NCI-H748 (cell line): ENCODE results near the gene EFNA4.

Experiments used
- DNase-seq: peaks from one replicate; lab custom pipeline; 2025; ENCODE audit not compliant: unreplicated experiment; lab: John Stamatoyannopoulos, UW

EFNA4 gene

DNA sequence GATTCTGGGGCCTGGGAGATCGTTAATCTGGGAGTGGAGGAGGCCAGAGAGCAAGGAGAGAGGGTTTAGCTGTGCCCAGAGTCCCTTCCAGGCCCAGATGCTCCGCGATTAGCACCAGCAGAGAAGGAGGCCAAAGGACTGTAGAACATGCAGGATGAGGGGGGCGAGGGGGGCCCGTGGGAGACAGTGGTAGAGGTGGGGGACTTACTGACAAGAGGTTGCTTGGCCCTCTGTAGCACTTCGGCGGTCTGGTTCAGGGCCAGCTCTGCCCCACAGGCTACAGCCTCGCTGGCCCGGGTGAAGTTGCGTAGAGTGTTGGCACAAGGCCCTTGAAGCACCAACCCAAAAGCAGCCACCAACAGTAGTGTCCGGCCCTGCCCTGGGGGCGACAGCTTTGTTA is 30.7 kb upstream of the EFNA4 start:
- no peak for DNase-seq

DNA sequence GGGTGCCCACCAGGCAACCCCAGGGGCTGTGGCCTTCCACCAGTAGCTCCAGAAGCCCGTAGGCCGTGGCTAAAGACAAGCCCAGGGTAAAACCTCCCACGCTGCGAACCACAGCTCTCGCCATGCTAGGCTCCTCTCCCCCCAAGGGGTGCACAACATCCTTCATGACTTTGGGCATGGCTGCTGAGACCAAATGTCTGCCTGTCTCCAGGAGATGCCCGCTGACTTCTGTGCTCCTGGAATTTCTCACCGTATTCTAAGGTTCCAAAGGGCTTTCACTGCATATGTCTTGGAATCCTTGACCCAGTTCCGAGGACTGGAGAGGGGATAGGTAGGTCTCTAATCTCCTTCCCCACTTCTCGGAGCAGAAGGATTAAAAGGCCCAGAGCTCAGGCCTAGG is 30.0 kb upstream of the EFNA4 start, which contains the start of the genes DCST1 and DCST2:
DCST1 (plus strand) TSS at position 301 of the 400 bp plus-strand sequence. CDS start 213 bp downstream, outside the sequence.
DCST2 (minus strand) TSS at position 258 of the 400 bp plus-strand sequence; CDS start at position 178, 80 bp downstream.
- no peak for DNase-seq

DNA sequence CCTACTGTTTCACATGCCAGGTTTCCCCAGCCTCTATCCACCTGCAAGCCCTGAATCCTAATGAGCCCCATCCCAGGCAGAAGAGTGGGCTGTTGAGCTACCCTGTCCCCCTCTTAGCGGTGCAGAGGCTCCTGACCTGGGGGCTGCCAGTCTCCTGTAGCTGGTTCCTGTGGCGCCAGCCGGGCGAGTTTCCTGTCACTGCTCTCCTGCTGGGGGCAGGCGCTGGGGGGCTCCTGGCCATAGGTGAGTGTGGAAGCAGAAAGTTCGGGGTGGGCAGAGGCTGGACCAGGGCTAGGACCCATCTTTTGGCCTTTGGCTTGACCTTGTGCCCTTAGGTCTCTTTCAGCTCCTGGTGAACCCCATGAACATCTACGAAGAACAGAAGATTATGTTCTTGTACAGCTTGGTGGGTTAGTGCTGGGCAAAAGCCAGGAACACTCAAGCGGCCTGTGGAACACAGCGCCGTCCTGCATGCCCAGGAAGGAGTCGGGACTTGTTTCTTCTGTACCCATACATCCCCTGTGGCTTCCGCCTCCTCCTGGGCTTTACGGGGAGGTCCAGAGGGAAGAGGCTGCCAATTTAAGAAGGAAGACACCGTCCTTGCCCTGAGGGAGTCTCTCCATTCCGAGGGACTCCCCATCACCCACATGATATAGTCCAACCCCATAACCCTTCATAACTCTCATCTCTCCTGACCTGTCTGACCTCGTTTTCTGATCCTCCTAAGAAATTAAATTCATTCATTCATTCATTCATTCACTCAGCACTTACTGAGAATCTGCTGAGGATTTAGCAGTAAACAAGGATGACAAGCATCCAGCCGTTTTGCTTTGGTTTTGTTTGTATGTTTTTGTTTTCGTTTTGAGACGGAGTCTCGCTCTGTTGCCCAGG is 29.0 kb upstream of the EFNA4 start:
- no peak for DNase-seq

DNA sequence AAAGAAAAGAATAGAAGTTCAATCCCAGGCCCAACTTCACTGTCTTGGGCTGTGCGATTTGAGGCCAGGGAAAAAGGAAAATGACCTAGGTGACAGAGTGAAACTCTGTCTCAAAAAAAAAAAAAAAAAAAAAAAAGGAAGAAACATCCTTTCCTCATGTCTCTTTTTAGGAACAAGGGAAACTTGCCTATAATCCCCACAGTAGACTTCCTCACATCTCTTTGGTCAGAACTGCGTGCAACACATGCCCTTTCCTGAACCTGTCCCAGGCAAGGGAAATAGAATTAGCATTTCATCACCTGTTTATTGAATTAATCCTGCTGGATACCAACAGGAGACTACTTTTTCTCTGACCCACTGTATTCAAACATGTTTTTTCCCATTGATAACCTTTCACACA is 27.6 kb upstream of the EFNA4 start:
- no peak for DNase-seq

DNA sequence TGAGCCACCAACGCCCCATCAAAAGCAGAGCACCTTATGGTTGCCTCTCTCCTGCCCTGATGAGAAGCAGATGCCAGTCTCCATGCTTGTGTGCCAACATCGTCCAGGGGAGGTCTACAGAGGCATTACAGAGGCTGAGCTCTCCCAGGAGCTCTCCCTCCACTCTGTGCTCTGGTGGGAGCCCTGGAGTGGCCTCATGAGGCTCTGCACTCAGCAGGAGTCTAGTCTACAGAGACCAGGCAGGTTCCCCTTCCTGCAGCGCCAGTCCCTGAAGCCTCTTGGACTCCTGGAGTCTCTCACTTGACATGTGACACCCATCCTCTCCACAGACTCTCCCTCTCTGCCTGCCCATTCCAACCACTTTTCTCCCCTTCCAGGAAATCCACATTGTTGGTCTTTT is 26.5 kb upstream of the EFNA4 start:
- no peak for DNase-seq

DNA sequence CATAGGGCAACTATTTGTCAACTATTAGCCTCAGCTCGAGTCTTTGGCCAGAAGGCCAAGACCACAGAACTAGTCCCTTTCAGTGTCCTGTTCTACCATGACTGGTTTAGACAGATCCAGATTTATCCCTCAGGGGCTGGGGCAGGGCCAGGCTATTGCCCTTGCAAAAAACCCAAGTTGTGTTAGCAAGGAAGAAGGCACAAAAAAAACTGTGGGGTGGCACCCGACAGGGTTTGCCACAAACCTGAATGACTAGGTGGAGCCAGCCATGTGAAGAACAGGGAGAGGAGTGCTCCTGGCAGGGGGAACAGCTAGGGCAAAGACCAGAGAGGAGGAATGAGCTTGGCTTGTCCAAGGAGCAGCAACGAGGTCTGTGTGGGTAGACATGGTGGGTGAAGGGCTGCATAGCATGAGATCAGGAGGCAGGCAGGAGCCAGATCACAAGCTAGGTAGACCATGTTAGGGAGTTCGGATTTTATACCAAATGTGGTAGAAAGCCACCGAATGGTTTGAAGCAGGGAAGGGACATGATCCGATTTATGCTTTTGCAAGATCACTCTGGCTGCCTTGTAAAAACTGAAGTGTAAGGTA is 25.6 kb upstream of the EFNA4 start:
- DNase-seq, result no peak

DNA sequence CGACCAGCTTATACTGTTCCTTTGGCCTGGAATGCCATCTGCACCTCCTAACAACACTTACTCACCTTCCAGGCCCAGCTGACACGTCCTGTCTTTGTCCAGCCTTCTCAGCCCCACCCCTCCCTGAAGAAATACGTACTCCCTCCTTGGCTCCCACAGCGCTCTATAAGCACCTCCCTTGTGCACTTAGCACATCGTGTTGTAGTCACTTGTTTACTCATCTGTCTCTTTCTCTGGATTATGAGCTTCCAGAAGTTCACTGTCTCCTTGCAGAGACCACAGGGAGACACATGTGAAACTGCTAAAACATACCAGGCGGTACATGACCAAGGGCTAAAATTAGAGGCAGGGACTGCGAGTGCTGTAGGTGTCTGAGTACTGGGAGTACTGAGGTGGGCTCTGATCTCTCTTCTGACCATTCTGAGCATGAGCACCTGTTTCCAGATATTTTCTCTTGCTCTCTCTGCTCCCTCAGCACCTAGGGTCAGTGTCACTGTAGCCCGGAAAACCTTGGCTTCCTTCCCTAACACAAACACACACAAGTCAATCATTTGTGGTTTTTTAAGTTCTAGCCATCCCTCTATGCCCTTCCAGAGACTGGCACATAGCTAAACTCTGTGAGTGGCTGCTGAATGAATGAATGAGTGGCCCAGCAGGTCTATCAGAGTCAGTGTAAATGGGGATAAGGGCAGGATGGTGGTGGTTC is 24.8 kb upstream of the EFNA4 start:
- no peak for DNase-seq

DNA sequence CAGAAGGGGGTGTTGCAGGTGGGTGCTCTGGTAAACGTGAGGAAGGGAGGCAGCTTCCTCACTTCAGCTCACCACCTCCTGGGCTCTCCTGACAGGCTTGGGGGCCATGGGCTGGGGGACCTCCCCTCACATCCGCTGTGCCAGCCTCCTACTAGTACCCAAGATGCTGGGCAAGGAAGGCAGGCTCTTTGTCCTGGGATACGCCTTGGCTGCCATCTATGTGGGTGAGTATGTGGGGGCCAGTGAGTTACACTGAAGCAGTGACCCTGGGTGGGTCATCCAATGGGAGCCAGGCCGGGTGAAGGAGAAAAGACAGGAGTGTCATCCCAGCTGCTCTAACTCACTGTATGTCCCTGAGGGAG is 24.3 kb upstream of the EFNA4 start:
- no peak for DNase-seq

DNA sequence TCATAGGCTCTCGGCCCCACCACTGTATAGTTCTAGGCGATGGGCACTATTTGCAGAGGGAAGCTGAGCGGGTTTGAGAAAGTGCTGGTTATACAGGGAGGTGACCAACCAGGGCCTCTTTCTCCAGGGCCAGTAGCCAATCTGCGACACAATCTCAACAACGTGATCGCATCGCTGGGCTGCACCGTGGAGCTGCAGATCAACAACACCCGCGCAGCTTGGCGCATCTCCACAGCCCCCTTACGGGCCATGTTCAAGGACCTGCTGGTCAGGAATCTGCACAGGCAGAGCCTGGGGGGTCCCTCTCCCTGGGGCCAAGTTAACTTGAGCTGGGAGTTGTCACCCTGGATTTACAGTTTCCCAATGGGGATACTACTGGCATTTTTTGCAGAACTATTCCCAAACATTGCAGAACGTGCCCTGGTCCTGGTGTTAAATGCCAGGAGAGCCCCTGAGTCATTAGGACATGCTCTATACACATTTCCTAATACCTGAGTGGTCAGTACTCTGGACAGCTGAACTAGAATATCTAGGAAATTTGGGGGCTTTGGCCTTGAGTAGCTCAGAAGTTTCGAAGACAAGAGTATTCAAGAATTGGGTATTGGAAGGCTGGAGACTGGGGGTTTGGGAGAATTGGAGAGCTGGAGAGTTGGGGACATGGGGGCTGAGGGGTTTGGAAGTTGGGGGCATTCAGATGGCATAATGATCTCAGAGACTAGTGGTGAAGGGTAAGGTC is 23.0 kb upstream of the EFNA4 start:
- no peak for DNase-seq

DNA sequence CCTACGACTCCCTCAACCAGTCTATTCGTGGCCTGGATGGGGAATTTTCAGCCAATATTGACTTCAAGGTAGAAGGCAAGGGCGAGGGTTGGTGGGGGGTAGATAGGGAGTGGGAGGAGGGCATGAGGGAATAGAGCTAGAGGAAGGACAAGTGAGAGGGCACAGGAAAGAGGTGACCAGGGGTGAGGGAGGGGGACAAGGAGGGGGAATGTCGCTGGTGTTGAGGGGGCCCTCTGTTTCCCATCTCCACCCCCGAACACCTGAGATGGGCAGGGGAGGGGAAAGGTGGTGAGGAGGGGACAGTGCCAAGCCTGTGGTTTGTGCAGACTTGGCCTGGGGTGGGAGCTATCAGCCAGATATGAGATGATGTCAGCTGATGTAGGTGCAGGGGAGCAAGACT is 20.8 kb upstream of the EFNA4 start:
- no peak for DNase-seq

DNA sequence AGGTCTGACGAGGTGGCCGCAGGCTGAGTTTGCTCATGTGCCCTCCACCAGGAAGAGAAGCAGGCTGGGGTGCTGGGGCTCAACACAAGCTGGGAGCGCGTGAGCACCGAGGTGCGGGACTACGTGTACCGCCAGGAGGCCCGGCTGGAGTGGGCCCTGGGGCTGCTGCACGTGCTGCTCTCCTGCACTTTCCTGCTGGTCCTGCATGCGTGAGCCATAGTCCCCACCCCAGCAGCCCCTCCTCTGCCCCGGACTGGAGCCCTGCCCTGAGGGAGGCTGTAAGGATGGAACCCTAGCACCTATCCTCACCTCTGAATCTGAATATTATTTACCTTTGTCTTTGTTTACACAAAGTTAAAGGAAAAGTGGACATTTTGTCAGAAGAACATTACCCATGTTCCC is 20.2 kb upstream of the EFNA4 start:
- no peak for DNase-seq

DNA sequence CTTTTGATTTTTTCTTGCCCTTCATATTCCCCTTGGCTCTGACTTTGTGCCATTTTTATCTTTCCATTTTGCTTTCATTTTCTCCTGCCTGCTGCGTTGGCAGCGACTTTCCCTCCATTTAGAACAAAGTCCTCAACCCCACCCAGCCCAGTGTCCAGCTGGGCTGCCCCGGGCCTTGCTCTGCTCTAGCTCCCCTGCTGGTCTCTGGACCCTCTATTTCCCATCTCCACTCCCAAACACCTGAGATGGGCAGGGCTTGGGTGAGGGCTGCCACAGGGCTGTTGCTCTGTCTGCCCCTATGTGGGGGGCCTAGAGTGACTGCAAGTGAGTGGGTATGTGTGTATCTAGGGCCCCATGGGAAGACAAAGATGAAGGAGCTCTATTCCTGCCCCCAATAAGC is 19.7 kb upstream of the EFNA4 start:
- no peak for DNase-seq

DNA sequence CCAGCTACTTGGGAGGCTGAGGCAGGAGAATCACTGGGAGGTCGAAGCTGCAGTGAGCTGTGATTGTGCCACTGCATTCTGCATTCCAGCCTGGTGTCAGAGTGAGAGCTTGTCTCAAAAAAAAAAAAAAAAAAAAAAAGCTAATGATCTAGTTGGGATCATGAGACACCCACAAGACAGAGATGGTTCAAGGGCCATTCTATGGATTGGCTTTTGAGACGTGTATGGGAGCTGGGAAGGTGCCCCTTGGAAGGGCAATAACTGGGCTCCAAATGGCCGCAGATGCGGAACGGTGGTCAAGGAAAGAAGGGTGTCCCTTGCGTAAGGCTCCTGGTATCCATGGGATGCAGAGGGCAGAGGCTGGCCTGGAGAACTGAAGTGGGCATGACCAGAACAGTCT is 19.2 kb upstream of the EFNA4 start:
- DNase-seq, result no peak

DNA sequence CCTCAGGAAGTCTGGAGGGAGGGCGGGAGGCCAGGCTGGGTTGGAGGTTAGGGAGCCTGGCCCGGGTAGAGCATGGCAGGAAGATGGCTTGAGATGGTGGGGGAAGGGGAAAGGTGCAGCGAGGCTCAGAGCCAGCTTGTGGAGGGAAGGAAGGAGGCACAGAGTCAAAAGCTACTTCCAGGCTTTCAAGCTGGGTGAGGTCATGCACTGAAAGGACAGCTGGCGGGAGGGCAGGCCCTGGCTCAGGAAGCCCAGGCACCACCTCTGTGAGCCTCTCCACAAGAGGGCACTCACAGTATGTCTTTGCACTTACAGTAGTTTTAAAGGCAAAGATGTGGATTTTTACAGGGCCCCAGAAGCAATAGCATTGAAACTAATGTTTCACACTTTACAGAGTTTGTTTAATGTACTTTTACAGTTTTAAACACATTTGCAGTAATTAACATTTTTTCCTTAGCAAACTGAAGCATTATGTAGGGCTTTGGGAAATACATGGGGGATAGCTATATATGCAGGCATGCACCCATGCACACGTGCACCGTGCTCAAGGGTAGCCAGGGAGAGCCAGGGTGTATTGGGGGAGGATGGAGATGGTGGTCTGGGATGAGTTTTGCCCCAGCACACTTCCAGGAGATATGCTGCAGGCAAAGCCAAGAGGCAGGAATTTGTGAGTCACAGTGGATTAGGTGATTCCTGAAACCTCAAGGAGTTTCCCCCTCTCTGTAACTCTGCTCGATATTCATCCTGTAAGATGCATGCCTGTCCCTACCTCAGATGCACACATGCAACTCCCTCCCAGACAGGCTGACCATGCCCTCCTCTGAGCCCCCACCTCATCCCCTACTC is 18.5 kb upstream of the EFNA4 start:
- peak; percentile 61 for DNase-seq

DNA sequence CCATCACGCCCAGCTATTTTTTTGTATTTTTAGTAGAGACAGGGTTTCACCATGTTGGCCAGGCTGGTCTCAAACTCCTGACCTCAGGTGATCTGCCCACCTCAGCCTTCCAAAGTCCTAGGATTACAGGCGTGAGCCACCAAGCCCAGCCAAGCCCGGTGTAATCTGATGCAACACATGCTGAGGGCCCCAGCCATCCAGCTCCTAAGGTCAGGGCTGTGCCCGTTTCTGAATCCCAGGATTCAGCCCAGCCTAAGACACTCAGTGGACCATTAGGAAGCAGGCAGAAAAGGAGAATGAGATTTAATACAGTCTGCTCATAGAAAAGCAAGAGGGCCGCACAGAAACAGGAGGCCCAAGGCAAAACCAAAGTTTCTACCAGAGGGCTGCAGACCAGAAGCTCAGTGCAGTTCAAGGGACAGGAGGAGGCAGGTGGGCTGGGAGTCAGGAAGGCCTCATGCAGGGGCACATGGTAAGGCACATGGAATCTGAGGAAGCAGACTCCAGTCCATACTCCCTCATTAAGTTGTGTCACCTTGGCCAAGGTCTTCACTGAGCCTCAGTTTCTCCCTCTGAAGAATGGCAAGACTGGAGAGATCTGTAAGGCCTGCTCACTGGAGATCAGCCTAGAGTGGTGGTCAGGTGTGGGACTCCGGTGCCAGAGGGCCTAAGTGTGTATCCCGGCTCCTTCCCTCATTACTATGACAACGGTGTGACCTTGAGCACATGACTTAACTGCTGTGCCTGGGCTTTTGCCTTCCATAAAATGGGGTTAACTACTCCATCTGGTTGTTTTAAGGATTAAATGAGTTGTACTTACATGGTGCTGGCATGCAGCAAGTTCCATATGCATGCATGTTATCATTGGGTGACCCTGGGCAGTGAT is 14.8 kb upstream of the EFNA4 start:
- no peak for DNase-seq

DNA sequence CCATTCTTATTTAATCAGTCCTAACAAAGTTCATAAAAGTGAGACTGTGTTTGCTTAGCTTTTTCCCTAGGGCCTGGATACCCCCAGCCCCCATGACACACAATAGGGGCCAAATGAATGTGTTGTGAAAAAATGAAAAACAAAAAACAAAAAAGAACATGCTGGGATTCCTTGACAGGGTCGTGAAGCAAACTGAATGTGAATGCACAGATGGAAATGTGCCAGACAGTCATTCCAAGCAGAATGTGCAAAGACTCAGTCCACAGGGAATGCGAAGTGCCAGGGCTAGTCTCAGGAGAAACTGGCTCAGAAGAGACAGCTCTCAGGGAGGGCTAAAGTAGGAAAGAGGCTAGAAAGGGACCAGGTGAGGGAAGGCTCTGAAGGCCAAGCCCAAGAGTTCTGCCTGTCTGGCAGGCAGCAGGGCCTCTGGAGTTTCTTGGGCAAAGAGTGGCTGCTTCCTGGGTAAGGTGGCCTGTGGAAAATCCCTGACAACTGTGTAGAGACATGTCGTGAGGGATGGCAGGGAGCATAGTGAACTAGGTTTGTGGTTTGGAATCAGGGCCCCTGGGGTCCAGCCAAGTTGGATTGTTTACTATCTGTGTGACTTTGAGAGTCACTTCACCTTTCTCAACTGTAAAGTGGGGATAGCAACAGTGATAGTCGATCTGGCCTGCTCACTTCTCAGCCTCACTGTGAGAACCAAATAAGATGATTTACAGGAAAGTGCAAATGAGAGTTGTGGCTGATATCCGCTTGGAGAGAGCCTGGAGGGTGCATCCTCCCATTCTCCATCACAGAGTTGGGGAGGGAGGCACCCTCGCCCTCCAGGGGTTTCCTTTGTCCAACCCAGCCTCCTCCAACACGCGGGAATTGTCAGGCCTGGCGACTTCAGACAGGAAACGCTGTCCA is 13.6 kb upstream of the EFNA4 start:
- DNase-seq, result peak; percentile 39

DNA sequence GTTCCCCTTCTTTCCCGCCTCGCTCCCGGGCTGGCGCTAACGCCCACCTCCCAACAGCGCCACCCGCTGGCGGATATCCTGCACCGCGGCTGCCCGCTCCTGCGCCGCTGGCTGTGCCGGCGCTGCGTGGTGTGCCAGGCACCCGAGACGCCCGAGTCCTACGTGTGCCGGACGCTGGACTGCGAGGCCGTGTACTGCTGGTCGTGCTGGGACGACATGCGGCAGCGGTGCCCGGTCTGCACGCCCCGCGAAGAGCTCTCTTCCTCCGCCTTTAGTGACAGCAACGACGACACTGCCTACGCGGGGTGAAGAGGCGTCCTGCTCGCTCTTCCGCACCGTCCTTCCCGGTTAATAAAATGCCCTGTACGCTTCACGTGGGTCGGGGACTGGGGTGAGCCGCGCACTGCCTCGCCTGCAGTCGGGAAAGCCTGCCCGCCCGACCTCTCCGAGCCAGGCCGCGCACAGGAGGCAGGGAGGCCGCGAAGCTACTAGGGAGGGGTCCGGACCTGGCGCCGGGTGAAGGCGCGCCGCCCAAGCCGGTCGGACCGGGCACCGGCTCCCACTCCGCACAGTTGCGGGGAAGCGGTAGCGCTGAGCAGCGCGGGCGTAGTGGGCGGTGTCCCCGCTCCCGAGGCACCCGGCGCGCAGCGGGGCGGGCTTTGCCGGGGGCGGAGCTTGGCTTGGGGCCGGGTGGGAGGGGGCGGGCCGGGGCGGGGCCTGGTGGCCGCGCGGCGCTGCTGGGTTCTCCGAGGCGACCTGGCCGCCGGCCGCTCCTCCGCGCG is 12.8 kb upstream of the EFNA4 start, which contains the start of gene ADAM15:
ADAM15 (plus strand) TSS at position 757 of the 782 bp plus-strand sequence. CDS start 71 bp downstream, outside the sequence.
- peak; percentile 95 for DNase-seq
